ENCODE results near the gene SRSF3. TPM values are rescaled to one million over a fixed set of nuclear protein-coding genes. Genes with fewer than 3 reads are reported as not detected.

Gene SRSF3
- total RNA-seq, 1 experiment from 2014 or later: 954 TPM

- Mint-ChIP-seq H3K4me1 (peaks cover 24 to 25% of the 10 kb centered on the region in 2 experiments), H3K36me3 (ENCODE audit: insufficient read depth in 1 of 3, low read depth in 3 of 3) (no peaks in the 10 kb centered on the region), H3K4me3 (no peak overlapping the region), H3K9me3 (no peaks in the 10 kb centered on the region; a peak in 1 of 5 replicates), H3K27me3 (ENCODE audit: low read depth) (no peaks in the 10 kb centered on the region; the same call in none of the 2 replicates), H3K27ac (no peak overlapping the region)
- no peak overlapping the region for H2AK5ac ChIP-seq (ENCODE audit: insufficient read length, low read length)
- no peak overlapping the region for H2BK20ac ChIP-seq (ENCODE audit: low read depth, low read length, poor library complexity, severe bottlenecking)
- H3K4ac ChIP-seq (ENCODE audit: low read depth, low read length): no peak overlapping the region
- no peak overlapping the region for H3T11ph ChIP-seq (ENCODE audit: low read length)
- H3K79me2 ChIP-seq (ENCODE audit: insufficient read depth, low read length): no peaks in the 10 kb centered on the region
- no peaks in the 10 kb centered on the region for H3K9me3 ChIP-seq (ENCODE audit: control insufficient read depth, low read depth, low read length)
- H2BK15ac ChIP-seq (ENCODE audit: low read depth, low read length): no peak overlapping the region
- H3K27ac ChIP-seq (ENCODE audit: insufficient read length, low read depth, low read length): no peak overlapping the region
- TF ChIP-seq, protein P1, sequence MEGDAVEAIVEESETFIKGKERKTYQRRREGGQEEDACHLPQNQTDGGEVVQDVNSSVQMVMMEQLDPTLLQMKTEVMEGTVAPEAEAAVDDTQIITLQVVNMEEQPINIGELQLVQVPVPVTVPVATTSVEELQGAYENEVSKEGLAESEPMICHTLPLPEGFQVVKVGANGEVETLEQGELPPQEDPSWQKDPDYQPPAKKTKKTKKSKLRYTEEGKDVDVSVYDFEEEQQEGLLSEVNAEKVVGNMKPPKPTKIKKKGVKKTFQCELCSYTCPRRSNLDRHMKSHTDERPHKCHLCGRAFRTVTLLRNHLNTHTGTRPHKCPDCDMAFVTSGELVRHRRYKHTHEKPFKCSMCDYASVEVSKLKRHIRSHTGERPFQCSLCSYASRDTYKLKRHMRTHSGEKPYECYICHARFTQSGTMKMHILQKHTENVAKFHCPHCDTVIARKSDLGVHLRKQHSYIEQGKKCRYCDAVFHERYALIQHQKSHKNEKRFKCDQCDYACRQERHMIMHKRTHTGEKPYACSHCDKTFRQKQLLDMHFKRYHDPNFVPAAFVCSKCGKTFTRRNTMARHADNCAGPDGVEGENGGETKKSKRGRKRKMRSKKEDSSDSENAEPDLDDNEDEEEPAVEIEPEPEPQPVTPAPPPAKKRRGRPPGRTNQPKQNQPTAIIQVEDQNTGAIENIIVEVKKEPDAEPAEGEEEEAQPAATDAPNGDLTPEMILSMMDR (conservative IDR thresholded peaks at IDR 0.05): no peak
- no peaks in the 10 kb centered on the region for H4K20me1 ChIP-seq (ENCODE audit: control insufficient read depth, insufficient read depth, insufficient read length)
- H3K23me2 ChIP-seq (ENCODE audit: insufficient read length, low read depth, low read length, poor library complexity, severe bottlenecking): no peaks in the 10 kb centered on the region
- H3K9ac ChIP-seq (ENCODE audit: extremely low read depth, insufficient read length, low read length): no peak overlapping the region
- no peaks in the 10 kb centered on the region for H3K79me1 ChIP-seq (ENCODE audit: insufficient read depth, low read depth, low read length, poor library complexity, severe bottlenecking)
- H3K23ac ChIP-seq (ENCODE audit: insufficient read length, low read depth, low read length): no peak overlapping the region
- no CpG with 5 or more reads among the region's 11 CpGs for WGBS (ENCODE audit: extremely low coverage, insufficient read length, low lambda C conversion rate)
- no peak overlapping the region for H3K18ac ChIP-seq (ENCODE audit: insufficient read length, low read depth, low read length)
- H3K14ac ChIP-seq (ENCODE audit: insufficient read depth, low read length): no peak overlapping the region
- no peak overlapping the region for H2BK120ac ChIP-seq (ENCODE audit: low read depth, low read length, poor library complexity, severe bottlenecking)
- no peaks in the 10 kb centered on the region for H3K4me1 ChIP-seq (ENCODE audit: insufficient read depth, low read length)
- DNase-seq: no peak
- no peak overlapping the region for H3K56ac ChIP-seq (ENCODE audit: insufficient read length, low read depth, low read length)
- no peak overlapping the region for H3K4me2 ChIP-seq (ENCODE audit: insufficient read depth, insufficient read length, low read length)
- H4K5ac ChIP-seq (ENCODE audit: insufficient read length, low read depth, low read length): no peak overlapping the region
- no peak overlapping the region for H4K91ac ChIP-seq (ENCODE audit: insufficient read length, low read depth, low read length)
- no peak overlapping the region for H2AFZ ChIP-seq (ENCODE audit: low read length)
- H2BK5ac ChIP-seq (ENCODE audit: insufficient read length, low read length): no peak overlapping the region
- no peak overlapping the region for H2BK12ac ChIP-seq (ENCODE audit: insufficient read length, low read depth, low read length)
- no peaks in the 10 kb centered on the region for H3K27me3 ChIP-seq (ENCODE audit: insufficient read depth, low read length)
- H4K8ac ChIP-seq (replicated peaks; ENCODE audit: insufficient read length, low read depth, low read length): no peak overlapping the region
Measured at GRCh38 chr6:36639171-36639808, 45.1 kb downstream of the SRSF3 start.
